ENCODE results near the gene PCYOX1L. TPM values are rescaled to one million over a fixed set of nuclear protein-coding genes. Genes with fewer than 3 reads are reported as not detected.

Gene PCYOX1L
- polyA plus RNA-seq, 1 experiment: 12.8 TPM

DNA sequence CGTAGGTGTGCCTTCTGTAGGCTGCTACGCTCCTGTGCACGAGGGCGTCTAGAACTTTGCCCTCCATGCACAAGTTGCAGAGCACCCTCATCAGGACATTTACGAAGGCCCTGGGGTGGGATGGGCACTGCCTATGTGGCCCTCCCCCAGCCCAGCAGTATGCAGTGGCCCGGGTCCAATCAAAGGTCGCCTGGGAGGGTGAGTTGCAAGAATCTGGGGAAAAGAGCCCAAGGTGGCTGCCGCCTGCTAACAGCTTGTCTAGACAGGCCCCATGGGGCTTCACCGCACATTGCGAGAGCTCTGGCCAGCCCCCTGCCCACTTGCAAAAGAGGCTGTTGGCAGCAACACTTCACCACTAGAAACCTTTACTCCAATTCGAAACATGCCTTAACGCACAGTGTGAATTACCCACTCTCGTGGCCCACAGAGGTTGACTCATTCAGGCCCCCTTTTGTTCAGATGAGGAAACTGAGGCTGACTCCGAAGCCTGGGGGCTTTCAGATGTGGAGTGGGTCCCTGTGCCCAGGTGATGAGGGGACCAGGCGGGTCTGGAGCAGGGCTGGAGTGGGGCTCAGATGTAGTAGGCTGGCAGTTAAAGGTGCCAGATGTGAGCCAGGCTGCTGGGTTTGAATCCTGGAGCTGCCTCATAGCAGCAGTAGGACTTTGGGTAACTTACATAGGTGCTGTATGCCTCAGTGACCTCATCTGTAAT is 53.0 kb downstream of the PCYOX1L start:
- TF ChIP-seq, protein P1, sequence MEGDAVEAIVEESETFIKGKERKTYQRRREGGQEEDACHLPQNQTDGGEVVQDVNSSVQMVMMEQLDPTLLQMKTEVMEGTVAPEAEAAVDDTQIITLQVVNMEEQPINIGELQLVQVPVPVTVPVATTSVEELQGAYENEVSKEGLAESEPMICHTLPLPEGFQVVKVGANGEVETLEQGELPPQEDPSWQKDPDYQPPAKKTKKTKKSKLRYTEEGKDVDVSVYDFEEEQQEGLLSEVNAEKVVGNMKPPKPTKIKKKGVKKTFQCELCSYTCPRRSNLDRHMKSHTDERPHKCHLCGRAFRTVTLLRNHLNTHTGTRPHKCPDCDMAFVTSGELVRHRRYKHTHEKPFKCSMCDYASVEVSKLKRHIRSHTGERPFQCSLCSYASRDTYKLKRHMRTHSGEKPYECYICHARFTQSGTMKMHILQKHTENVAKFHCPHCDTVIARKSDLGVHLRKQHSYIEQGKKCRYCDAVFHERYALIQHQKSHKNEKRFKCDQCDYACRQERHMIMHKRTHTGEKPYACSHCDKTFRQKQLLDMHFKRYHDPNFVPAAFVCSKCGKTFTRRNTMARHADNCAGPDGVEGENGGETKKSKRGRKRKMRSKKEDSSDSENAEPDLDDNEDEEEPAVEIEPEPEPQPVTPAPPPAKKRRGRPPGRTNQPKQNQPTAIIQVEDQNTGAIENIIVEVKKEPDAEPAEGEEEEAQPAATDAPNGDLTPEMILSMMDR (IDR thresholded peaks at IDR 0.05; ENCODE audit: insufficient read depth, low read depth, low read length): no peak
- POLR2A ChIA-PET: interaction anchor here (0.6 kb wide), 1 partner anchor 194 kb away, joined by 3 read pairs; no protein-coding TSS in a partner anchor
- Histone ChIP-seq H3K27me3 (ENCODE audit: control insufficient read depth, insufficient read depth, low read length) (no peaks in the 10 kb centered on the region), H3K36me3 (ENCODE audit: control insufficient read depth, insufficient read depth, low read length) (peaks cover 37% of the 10 kb centered on the region), H3K4me3 (ENCODE audit: low read depth, low read length) (peak overlapping the region; percentile 87)
- no peak for DNase-seq (ENCODE audit: low read depth)
- CTCF ChIA-PET: interaction anchor here (0.8 to 1.3 kb wide), 3 partner anchors 15 to 39 kb away, joined by 3 read pairs; no protein-coding TSS in a partner anchor

DNA sequence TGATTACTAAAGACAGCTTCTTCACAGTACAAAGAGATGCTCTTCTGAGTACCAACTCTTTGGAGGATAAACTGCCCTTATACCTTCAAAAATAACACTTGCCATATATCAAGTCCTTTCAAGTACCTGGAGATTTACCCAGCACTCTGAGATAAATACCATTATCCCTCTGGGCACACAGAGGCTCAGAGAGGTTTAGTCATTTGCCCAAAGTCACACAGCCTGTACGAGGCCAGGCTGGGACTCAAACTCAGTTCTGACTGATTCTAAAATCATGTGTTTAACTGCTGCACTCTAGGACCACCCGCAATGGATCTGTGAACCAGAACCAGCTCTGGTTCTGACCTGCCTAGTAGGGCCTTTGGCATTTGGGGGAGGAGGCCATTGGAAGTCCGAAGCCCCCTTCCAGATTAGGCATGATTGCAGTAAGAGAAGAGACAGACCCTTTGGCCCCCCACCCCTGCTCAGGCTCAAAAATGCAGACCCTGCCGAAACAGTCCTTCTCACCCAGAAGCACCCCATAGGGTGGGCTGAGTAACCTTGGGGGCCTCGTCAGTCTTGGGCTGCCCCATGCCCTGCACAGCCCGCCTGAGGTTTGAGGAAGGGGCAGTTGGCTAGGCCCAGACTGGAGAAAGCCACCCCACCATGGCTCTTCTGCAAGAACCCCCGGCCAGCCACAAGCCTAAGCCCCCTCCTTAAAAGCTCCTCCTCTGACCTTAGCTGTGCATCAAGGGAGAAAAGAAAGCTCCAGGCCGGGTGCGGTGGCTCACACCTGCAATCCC is 54.1 kb downstream of the PCYOX1L start:
- POLR2A ChIA-PET: interaction anchor here (0.6 kb wide), 1 partner anchor 75 kb away, joined by 4 read pairs; no protein-coding TSS in a partner anchor
- peaks cover 42% of the 10 kb centered on the region for H3K36me3 ChIP-seq (ENCODE audit: control insufficient read depth, insufficient read depth, low read length)
- CTCF ChIA-PET: interaction anchor here (1.4 to 1.8 kb wide), 2 partner anchors 30 to 40 kb away, joined by 5 to 6 read pairs; no protein-coding TSS in a partner anchor
- H3K4me3 ChIP-seq (ENCODE audit: low read depth, low read length): peak overlapping the region; percentile 5; the same call in 1 of the 2 replicates
- DNase-seq (ENCODE audit: low read depth): no peak
- TF ChIP-seq, protein P1 (IDR thresholded peaks at IDR 0.05; ENCODE audit: insufficient read depth, low read depth, low read length): no peak
- H3K27me3 ChIP-seq (ENCODE audit: control insufficient read depth, insufficient read depth, low read length): no peaks in the 10 kb centered on the region

DNA sequence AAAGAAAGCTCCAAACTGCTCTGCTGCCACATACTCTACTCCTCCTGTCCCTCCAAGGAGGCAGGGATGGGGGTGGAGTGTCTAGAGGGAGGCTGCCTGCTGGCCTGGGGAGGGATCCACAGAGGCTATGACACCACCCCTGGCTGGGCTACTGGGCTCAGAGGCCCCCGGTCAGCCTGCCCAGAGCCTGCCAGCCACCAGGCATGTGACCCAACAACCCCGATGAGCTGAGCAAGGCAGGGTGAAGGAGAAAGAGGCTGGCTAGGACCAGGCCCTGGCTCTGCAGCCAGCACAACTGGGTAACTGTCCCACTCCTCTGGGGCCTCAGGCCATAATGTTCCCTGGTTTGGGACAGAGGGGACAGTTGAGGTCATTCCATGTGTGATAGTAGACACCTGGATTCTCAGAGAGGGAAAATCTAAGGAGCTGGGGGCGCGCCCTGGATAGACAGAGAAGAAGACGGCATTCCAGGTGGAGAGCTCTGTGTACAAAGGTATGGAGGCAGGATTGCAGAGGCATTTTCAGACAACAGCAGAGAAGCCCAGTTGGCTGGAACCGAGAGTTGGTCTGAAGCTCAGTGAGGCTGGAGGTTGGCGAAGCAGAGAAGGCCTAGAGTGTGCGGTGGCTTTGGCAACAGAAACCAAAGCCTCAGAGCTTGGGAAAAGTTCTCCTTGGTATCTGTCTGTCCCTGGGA is 55.1 kb downstream of the PCYOX1L start:
- TF ChIP-seq, protein P1 (IDR thresholded peaks at IDR 0.05; ENCODE audit: insufficient read depth, low read depth, low read length): no peak
- CTCF ChIA-PET: interaction anchor here (0.5 to 1.8 kb wide), 4 partner anchors 31 to 1614 kb away, joined by 3 to 6 read pairs (median 4); no protein-coding TSS in a partner anchor
- no peak for DNase-seq (ENCODE audit: low read depth)
- Histone ChIP-seq H3K36me3 (ENCODE audit: control insufficient read depth, insufficient read depth, low read length) (peaks cover 44% of the 10 kb centered on the region), H3K4me3 (ENCODE audit: low read depth, low read length) (peak overlapping the region; percentile 9; the same call in 1 of the 2 replicates), H3K27me3 (ENCODE audit: control insufficient read depth, insufficient read depth, low read length) (no peaks in the 10 kb centered on the region)
- POLR2A ChIA-PET: interaction anchor here (0.6 kb wide), 1 partner anchor 166 kb away, joined by 7 read pairs; no protein-coding TSS in a partner anchor

DNA sequence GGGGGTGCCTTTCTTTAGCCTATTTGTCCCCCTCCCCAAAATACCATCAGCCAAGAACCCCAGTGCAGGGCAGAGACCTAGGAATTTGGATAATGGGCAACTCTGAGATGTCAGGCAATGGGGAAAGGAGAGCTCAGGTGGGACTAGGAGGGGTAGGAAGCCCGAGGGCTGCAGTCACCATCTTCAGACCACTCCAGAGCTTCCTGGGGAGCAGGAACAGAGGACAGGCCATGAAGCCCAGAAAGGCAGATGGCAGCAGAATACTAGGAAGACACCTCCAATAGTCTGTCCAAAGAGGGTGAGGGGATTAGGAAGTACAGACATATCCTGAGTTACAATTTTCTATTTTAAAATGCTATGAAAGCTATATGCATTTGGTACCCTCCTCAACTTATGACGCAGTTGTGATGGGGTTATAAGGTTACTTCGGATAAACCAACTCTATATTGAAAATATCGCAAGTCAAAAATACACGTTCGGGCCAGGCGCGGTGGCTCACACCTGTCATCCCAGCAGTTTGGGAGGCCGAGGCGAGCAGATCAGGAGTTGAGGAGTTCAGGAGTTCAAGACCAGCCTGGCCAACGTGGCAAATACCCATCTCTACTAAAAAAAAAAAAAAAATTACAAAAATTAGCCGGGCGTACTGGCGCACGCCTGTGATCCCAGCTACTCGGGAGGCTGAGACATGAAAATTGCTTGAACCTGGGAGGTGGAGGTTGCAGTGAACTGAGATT is 55.8 kb downstream of the PCYOX1L start:
- POLR2A ChIA-PET: no interaction called here
- CTCF ChIA-PET: interaction anchor here (1.1 to 1.8 kb wide), 3 partner anchors 31 to 46 kb away, joined by 4 to 6 read pairs (median 5); no protein-coding TSS in a partner anchor
- no peak for DNase-seq (ENCODE audit: low read depth)
- TF ChIP-seq, protein P1 (IDR thresholded peaks at IDR 0.05; ENCODE audit: insufficient read depth, low read depth, low read length): no peak
- peaks cover 47% of the 10 kb centered on the region for H3K36me3 ChIP-seq (ENCODE audit: control insufficient read depth, insufficient read depth, low read length)
- no peaks in the 10 kb centered on the region for H3K27me3 ChIP-seq (ENCODE audit: control insufficient read depth, insufficient read depth, low read length)
- no peak overlapping the region for H3K4me3 ChIP-seq (ENCODE audit: low read depth, low read length)
